GM23338 (cell line): ENCODE results near the gene RBM3. TPM values are rescaled to one million over a fixed set of nuclear protein-coding genes. Genes with fewer than 3 reads are reported as not detected.

ENCODE experiments used
- ATAC-seq: fragments of 200-7000 bp; cut with Tn5 transposase; 3 replicates; pipeline ENCODE4 v1.9.1; 2020
- DNase-seq: peaks from one replicate; pipeline ENCODE4 v3.0.0-alpha.2; 2015; ENCODE audit warnings: low spot score
- H2AFZ ChIP-seq: fragments of 200-600 bp; sonication (generic); 2 replicates; pipeline ENCODE4 v1.8.0; 2016; ENCODE audit warnings: antibody characterized with exemption, mild to moderate bottlenecking, moderate library complexity
- H3F3A ChIP-seq: fragments of 200-600 bp; sonication (generic); replicated peaks from 2 replicates; pipeline ENCODE4 v1.8.0; 2017; ENCODE audit warnings: antibody characterized with exemption, mixed run types, low read depth
- H3K27ac ChIP-seq: fragments of 200-600 bp; sonication (generic); 2 replicates; pipeline ENCODE4 v1.6.1; 2016; ENCODE audit warnings: low read depth
- H3K27me3 ChIP-seq: fragments of 200-600 bp; sonication (generic); 2 replicates; pipeline ENCODE4 v1.8.0; 2016; ENCODE audit warnings: mild to moderate bottlenecking, mixed run types, moderate library complexity; ENCODE audit not compliant: insufficient read depth
- H3K36me3 ChIP-seq: fragments of 200-600 bp; sonication (generic); 2 replicates; pipeline ENCODE4 v1.8.0; 2016; ENCODE audit warnings: mild to moderate bottlenecking; ENCODE audit not compliant: insufficient read depth
- H3K4me1 ChIP-seq: fragments of 200-600 bp; sonication (generic); 2 replicates; pipeline ENCODE4 v1.8.0; 2016; ENCODE audit warnings: mild to moderate bottlenecking, moderate library complexity; ENCODE audit not compliant: insufficient read depth
- H3K4me2 ChIP-seq: fragments of 200-600 bp; sonication (generic); 2 replicates; pipeline ENCODE4 v1.7.1; 2017; ENCODE audit warnings: mixed run types
- H3K4me3 ChIP-seq: fragments of 200-600 bp; sonication (generic); 2 replicates; pipeline ENCODE4 v1.6.1; 2016; ENCODE audit warnings: mixed run types
- H3K79me2 ChIP-seq: fragments of 200-600 bp; sonication (generic); replicated peaks from 2 replicates; pipeline ENCODE4 v1.8.0; 2017; ENCODE audit warnings: mild to moderate bottlenecking; ENCODE audit not compliant: insufficient read depth
- H3K9me2 ChIP-seq: fragments of 200-600 bp; sonication (generic); 2 replicates; pipeline ENCODE4 v1.8.0; 2017; ENCODE audit not compliant: insufficient read depth
- H4K20me1 ChIP-seq: fragments of 200-600 bp; sonication (generic); replicated peaks from 2 replicates; pipeline ENCODE4 v1.8.0; 2017; ENCODE audit warnings: mild to moderate bottlenecking; ENCODE audit not compliant: insufficient read depth
- H3K27ac Mint-ChIP-seq: 2 replicates; pipeline ENCODE4 v1.8.0; 2020; ENCODE audit warnings: inconsistent platforms, mild to moderate bottlenecking, moderate library complexity, mixed read lengths
- H3K27me3 Mint-ChIP-seq: 3 replicates; pipeline ENCODE4 v1.8.0; 2022; ENCODE audit warnings: low read depth, mild to moderate bottlenecking, moderate library complexity, mixed read lengths, inconsistent platforms; ENCODE audit not compliant: insufficient read depth, poor library complexity
- H3K36me3 Mint-ChIP-seq: 3 replicates; pipeline ENCODE4 v1.8.0; 2021; ENCODE audit warnings: low read depth, mild to moderate bottlenecking, inconsistent platforms, moderate library complexity, mixed read lengths
- H3K4me1 Mint-ChIP-seq: 3 replicates; pipeline ENCODE4 v1.8.0; 2020; ENCODE audit warnings: mild to moderate bottlenecking, inconsistent platforms, mixed read lengths
- H3K4me3 Mint-ChIP-seq: 3 replicates; pipeline ENCODE4 v1.8.0; 2021; ENCODE audit warnings: moderate library complexity, mild to moderate bottlenecking, inconsistent platforms, mixed read lengths
- H3K9me3 Mint-ChIP-seq: 3 replicates; pipeline ENCODE4 v1.8.0; 2020; ENCODE audit warnings: moderate library complexity, mild to moderate bottlenecking, inconsistent platforms, mixed read lengths
- CREB1 ChIP-seq: fragments of 250-450 bp; sonication (Bioruptor Pico); IDR thresholded peaks from 2 replicates; pipeline ENCODE4 v1.5.0; 2020; ENCODE audit warnings: low read depth, mild to moderate bottlenecking, moderate library complexity
- CTCF ChIP-seq, 2 experiments: fragments of 200-600 bp in 1 of 2; sonication (generic) in 1 of 2; conservative IDR thresholded peaks; 2 replicates each; pipeline versions ENCODE4 v1.5.1 to v1.6.1; 2016 to 2017; ENCODE audit warnings: antibody characterized with exemption in 2 of 2, low read depth in 2 of 2, mild to moderate bottlenecking in 2 of 2, moderate library complexity in 1 of 2
- EZH2 ChIP-seq: fragments of 200-600 bp; sonication (generic); IDR thresholded peaks from one replicate; pipeline ENCODE4 v1.8.0; 2017; ENCODE audit warnings: antibody characterized with exemption, mild to moderate bottlenecking, low read depth; ENCODE audit not compliant: unreplicated experiment
- EZH2phosphoT487 ChIP-seq: fragments of 200-600 bp; sonication (generic); IDR thresholded peaks from one replicate; pipeline ENCODE4 v1.8.1; 2018; ENCODE audit warnings: antibody characterized with exemption; ENCODE audit not compliant: unreplicated experiment
- NANOG ChIP-seq: IDR thresholded peaks from 2 replicates; pipeline ENCODE4 v1.6.1; 2016; ENCODE audit warnings: antibody characterized with exemption, borderline replicate concordance
- POLR2AphosphoS5 ChIP-seq: IDR thresholded peaks from 2 replicates; pipeline ENCODE4 v1.6.1; 2016; ENCODE audit warnings: antibody characterized with exemption, low read depth
- REST ChIP-seq: IDR thresholded peaks from one replicate; pipeline ENCODE4 v1.6.1; 2018; ENCODE audit warnings: antibody characterized with exemption; ENCODE audit not compliant: unreplicated experiment
- ZNF331 ChIP-seq: fragments of 250-450 bp; sonication (Bioruptor Pico); IDR thresholded peaks from 2 replicates; pipeline ENCODE4 v1.5.0; 2020; ENCODE audit warnings: low read depth, mild to moderate bottlenecking, moderate library complexity
- polyA plus RNA-seq: library from polyadenylated mRNA; unstranded; fragments of >200 nt; fragmentation: Nextera tagmentation; extraction: Ambion mirVana; gene quantifications from 2 replicates; pipeline ENCODE4 v1.2.1, GENCODE V29; 2016
- total RNA-seq: library from RNA; depleted of rRNA; stranded (reverse); fragments of >200 nt; shearing (Covaris generic); gene quantifications from 2 replicates; pipeline ENCODE4 v1.2.3, GENCODE V29; 2014
- TF ChIP-seq, protein P1 (sequence below): IDR thresholded peaks from 2 replicates; pipeline ENCODE4 v1.6.1; 2016; ENCODE audit warnings: antibody characterized with exemption
- TF ChIP-seq, protein P2 (sequence below): fragments of 250-450 bp; sonication (Bioruptor Pico); IDR thresholded peaks from 2 replicates; pipeline ENCODE4 v1.5.0; 2020; ENCODE audit warnings: mild to moderate bottlenecking, moderate library complexity

The RBM3 gene
- total and polyA plus RNA-seq, 2 experiments from 2014 or later, result 77.5 to 103 TPM

DNA sequence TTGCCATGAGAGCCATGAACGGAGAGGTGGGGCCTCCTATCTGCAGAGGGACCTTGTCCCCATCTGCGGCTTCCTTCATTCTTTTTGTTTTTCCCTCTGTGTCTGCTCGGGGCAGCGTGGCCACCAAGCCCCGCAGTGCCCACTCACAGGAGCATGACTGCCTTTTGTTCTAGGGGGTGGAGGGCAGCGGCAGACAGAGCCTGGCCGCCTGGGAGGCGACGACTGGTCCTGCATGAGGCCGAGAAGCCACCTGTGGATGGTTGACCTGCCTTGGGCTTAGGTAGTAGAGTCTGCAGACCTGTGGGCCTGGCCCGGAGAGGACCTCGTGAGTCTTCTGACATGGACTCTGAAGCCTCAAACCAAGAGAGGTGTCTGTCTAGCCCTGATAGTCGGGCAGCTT lies 1.4 kb downstream of the RBM3 start:
- peak overlapping the region; percentile 100 for H3K27ac Mint-ChIP-seq
- no peaks in the 10 kb centered on the region; the same call in 1 of the 2 replicates for H4K20me1 ChIP-seq
- TF ChIP-seq EZH2phosphoT487 (no peak), POLR2AphosphoS5 (no peak), CTCF (conservative IDR thresholded peaks at IDR 0.05; ENCODE audit: low read depth in 2 of 2) (no peak), REST (no peak), CREB1 (no peak), ZNF331 (no peak), EZH2 (no peak), NANOG (no peak)
- TF ChIP-seq, protein P1, sequence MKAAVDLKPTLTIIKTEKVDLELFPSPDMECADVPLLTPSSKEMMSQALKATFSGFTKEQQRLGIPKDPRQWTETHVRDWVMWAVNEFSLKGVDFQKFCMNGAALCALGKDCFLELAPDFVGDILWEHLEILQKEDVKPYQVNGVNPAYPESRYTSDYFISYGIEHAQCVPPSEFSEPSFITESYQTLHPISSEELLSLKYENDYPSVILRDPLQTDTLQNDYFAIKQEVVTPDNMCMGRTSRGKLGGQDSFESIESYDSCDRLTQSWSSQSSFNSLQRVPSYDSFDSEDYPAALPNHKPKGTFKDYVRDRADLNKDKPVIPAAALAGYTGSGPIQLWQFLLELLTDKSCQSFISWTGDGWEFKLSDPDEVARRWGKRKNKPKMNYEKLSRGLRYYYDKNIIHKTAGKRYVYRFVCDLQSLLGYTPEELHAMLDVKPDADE, result no peak
- TF ChIP-seq, protein P2, sequence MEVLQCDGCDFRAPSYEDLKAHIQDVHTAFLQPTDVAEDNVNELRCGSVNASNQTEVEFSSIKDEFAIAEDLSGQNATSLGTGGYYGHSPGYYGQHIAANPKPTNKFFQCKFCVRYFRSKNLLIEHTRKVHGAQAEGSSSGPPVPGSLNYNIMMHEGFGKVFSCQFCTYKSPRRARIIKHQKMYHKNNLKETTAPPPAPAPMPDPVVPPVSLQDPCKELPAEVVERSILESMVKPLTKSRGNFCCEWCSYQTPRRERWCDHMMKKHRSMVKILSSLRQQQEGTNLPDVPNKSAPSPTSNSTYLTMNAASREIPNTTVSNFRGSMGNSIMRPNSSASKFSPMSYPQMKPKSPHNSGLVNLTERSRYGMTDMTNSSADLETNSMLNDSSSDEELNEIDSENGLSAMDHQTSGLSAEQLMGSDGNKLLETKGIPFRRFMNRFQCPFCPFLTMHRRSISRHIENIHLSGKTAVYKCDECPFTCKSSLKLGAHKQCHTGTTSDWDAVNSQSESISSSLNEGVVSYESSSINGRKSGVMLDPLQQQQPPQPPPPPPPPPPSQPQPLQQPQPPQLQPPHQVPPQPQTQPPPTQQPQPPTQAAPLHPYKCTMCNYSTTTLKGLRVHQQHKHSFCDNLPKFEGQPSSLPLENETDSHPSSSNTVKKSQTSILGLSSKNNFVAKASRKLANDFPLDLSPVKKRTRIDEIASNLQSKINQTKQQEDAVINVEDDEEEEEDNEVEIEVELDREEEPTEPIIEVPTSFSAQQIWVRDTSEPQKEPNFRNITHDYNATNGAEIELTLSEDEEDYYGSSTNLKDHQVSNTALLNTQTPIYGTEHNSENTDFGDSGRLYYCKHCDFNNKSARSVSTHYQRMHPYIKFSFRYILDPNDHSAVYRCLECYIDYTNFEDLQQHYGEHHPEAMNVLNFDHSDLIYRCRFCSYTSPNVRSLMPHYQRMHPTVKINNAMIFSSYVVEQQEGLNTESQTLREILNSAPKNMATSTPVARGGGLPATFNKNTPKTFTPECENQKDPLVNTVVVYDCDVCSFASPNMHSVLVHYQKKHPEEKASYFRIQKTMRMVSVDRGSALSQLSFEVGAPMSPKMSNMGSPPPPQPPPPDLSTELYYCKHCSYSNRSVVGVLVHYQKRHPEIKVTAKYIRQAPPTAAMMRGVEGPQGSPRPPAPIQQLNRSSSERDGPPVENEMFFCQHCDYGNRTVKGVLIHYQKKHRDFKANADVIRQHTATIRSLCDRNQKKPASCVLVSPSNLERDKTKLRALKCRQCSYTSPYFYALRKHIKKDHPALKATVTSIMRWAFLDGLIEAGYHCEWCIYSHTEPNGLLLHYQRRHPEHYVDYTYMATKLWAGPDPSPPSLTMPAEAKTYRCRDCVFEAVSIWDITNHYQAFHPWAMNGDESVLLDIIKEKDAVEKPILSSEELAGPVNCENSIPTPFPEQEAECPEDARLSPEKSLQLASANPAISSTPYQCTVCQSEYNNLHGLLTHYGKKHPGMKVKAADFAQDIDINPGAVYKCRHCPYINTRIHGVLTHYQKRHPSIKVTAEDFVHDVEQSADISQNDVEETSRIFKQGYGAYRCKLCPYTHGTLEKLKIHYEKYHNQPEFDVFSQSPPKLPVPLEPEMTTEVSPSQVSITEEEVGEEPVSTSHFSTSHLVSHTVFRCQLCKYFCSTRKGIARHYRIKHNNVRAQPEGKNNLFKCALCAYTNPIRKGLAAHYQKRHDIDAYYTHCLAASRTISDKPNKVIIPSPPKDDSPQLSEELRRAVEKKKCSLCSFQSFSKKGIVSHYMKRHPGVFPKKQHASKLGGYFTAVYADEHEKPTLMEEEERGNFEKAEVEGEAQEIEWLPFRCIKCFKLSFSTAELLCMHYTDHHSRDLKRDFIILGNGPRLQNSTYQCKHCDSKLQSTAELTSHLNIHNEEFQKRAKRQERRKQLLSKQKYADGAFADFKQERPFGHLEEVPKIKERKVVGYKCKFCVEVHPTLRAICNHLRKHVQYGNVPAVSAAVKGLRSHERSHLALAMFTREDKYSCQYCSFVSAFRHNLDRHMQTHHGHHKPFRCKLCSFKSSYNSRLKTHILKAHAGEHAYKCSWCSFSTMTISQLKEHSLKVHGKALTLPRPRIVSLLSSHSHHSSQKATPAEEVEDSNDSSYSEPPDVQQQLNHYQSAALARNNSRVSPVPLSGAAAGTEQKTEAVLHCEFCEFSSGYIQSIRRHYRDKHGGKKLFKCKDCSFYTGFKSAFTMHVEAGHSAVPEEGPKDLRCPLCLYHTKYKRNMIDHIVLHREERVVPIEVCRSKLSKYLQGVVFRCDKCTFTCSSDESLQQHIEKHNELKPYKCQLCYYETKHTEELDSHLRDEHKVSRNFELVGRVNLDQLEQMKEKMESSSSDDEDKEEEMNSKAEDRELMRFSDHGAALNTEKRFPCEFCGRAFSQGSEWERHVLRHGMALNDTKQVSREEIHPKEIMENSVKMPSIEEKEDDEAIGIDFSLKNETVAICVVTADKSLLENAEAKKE (CRISPR knock-in tag), result no peak
- H3K4me2 ChIP-seq, result peak overlapping the region; percentile 87
- no peak overlapping the region for H2AFZ ChIP-seq
- H3K27ac ChIP-seq, result 0 out of 2 replicates have a peak overlapping the region, but pooled peaks have one; percentile 14
- H3K36me3 ChIP-seq, result peaks cover 32% of the 10 kb centered on the region
- H3K27me3 Mint-ChIP-seq, result peaks cover 7% of the 10 kb centered on the region
- H3K27me3 ChIP-seq, result no peaks in the 10 kb centered on the region
- H3K9me3 Mint-ChIP-seq, result no peaks in the 10 kb centered on the region
- peak overlapping the region; percentile 94 for H3K4me3 Mint-ChIP-seq
- H3K4me1 ChIP-seq, result no peaks in the 10 kb centered on the region
- ATAC-seq (no peak), DNase-seq (no peak)
- peaks cover 9% of the 10 kb centered on the region; the same call in 1 of the 2 replicates for H3F3A ChIP-seq
- H3K4me1 Mint-ChIP-seq, result peaks cover 9% of the 10 kb centered on the region; the same call in 2 of the 3 replicates
- H3K36me3 Mint-ChIP-seq, result peaks cover 59% of the 10 kb centered on the region
- peaks cover 13% of the 10 kb centered on the region for H3K79me2 ChIP-seq
- peak overlapping the region; percentile 73 for H3K4me3 ChIP-seq
- H3K9me2 ChIP-seq, result no peaks in the 10 kb centered on the region
